Osteoblast (primary cell): ENCODE results near the gene FOXJ1. TPM values are rescaled to one million over a fixed set of nuclear protein-coding genes. Genes with fewer than 3 reads are reported as not detected.

ENCODE experiments used
- DNase-seq: peaks from one replicate; pipeline ENCODE4 v3.0.0; 2011; ENCODE audit warnings: low spot score, mixed read lengths; ENCODE audit not compliant: insufficient read length; ENCODE audit errors: missing footprints
- H2AFZ ChIP-seq: 2 replicates; pipeline ENCODE4 v1.6.0; 2011; ENCODE audit warnings: mild to moderate bottlenecking, low read length
- H3K27ac ChIP-seq: 2 replicates; pipeline ENCODE4 v1.5.1; 2011; ENCODE audit warnings: mild to moderate bottlenecking, low read depth, low read length, moderate library complexity
- H3K27me3 ChIP-seq: 2 replicates; pipeline ENCODE4 v1.6.0; 2012; ENCODE audit warnings: mild to moderate bottlenecking, control low read depth, inconsistent platforms, low read length, moderate library complexity; ENCODE audit not compliant: insufficient read depth
- H3K36me3 ChIP-seq: 2 replicates; pipeline ENCODE4 v1.5.1; 2011; ENCODE audit warnings: mild to moderate bottlenecking, low read length, control low read depth, moderate library complexity; ENCODE audit not compliant: insufficient read depth
- H3K4me1 ChIP-seq: 2 replicates; pipeline ENCODE4 v1.5.1; 2011; ENCODE audit warnings: mild to moderate bottlenecking, low read length, control low read depth, moderate library complexity; ENCODE audit not compliant: insufficient read depth
- H3K4me2 ChIP-seq: 2 replicates; pipeline ENCODE4 v1.6.0; 2011; ENCODE audit warnings: mild to moderate bottlenecking, low read length; ENCODE audit not compliant: insufficient read depth
- H3K4me3 ChIP-seq: fragments of 200-600 bp; sonication (generic); 3 replicates; pipeline ENCODE4 v1.5.1; 2012; ENCODE audit warnings: mild to moderate bottlenecking, low read length, inconsistent platforms; ENCODE audit not compliant: insufficient read depth
- H3K79me2 ChIP-seq: 2 replicates; pipeline ENCODE4 v1.6.0; 2012; ENCODE audit warnings: mild to moderate bottlenecking, low read length, control low read depth, inconsistent platforms; ENCODE audit not compliant: insufficient read depth
- H3K9me3 ChIP-seq: 2 replicates; pipeline ENCODE4 v1.5.1; 2011; ENCODE audit warnings: low read depth, low read length, control low read depth
- H4K20me1 ChIP-seq: 2 replicates; pipeline ENCODE4 v1.6.0; 2012; ENCODE audit warnings: mild to moderate bottlenecking, low read length, control low read depth; ENCODE audit not compliant: insufficient read depth
- CTCF ChIP-seq: IDR thresholded peaks from 2 replicates; pipeline ENCODE4 v1.5.1; 2011; ENCODE audit warnings: mild to moderate bottlenecking, low read depth, low read length, moderate library complexity; ENCODE audit errors: extremely low read depth
- total RNA-seq: library from RNA; depleted of rRNA; stranded (reverse); fragments of >200 nt; gene quantifications from 2 replicates; pipeline ENCODE4 v1.2.3, GENCODE V29; 2012

The FOXJ1 gene
- total RNA-seq, 1 donor, result not detected

- Histone ChIP-seq H3K9me3 (no peaks in the 10 kb centered on the region), H3K4me3 (no peak overlapping the region), H3K4me1 (peaks cover 4% of the 10 kb centered on the region), H3K4me2 (no peak overlapping the region), H3K27ac (no peak overlapping the region), H3K27me3 (peaks cover 3% of the 10 kb centered on the region), H3K36me3 (no peaks in the 10 kb centered on the region), H3K79me2 (no peaks in the 10 kb centered on the region), H2AFZ (no peak overlapping the region), H4K20me1 (no peaks in the 10 kb centered on the region)
- no peak for TF ChIP-seq CTCF
- peak; percentile 62 for DNase-seq
Observed at GRCh38 chr17:76123749-76124581, 17.1 kb downstream of the FOXJ1 start.

- Histone ChIP-seq H3K4me3 (no peak overlapping the region), H2AFZ (no peak overlapping the region), H3K79me2 (no peaks in the 10 kb centered on the region), H3K9me3 (no peaks in the 10 kb centered on the region), H3K27ac (no peak overlapping the region), H3K4me1 (peaks cover 4% of the 10 kb centered on the region), H3K4me2 (no peak overlapping the region), H3K27me3 (peaks cover 3% of the 10 kb centered on the region), H4K20me1 (no peaks in the 10 kb centered on the region), H3K36me3 (no peaks in the 10 kb centered on the region)
- no peak for DNase-seq
- TF ChIP-seq CTCF, result no peak
Observed at GRCh38 chr17:76123191-76123499, 17.9 kb downstream of the FOXJ1 start.

GRCh38 chr17:76122431-76123190, 18.4 kb downstream of the FOXJ1 start:
- Histone ChIP-seq H3K79me2 (no peaks in the 10 kb centered on the region), H3K4me2 (no peak overlapping the region), H3K36me3 (no peaks in the 10 kb centered on the region), H4K20me1 (no peaks in the 10 kb centered on the region), H3K27me3 (peaks cover 3% of the 10 kb centered on the region), H3K4me3 (no peak overlapping the region), H3K27ac (no peak overlapping the region), H2AFZ (no peak overlapping the region), H3K9me3 (no peaks in the 10 kb centered on the region), H3K4me1 (peaks cover 4% of the 10 kb centered on the region)
- no peak for TF ChIP-seq CTCF
- peak; percentile 86 for DNase-seq

- H3K27ac ChIP-seq, result no peak overlapping the region
- H4K20me1 ChIP-seq, result no peaks in the 10 kb centered on the region
- H3K27me3 ChIP-seq, result peaks cover 3% of the 10 kb centered on the region
- no peaks in the 10 kb centered on the region for H3K9me3 ChIP-seq
- no peak for TF ChIP-seq CTCF
- H3K4me2 ChIP-seq, result peak overlapping the region; percentile 74
- H3K79me2 ChIP-seq, result no peaks in the 10 kb centered on the region
- no peaks in the 10 kb centered on the region for H3K36me3 ChIP-seq
- peaks cover 4% of the 10 kb centered on the region for H3K4me1 ChIP-seq
- H3K4me3 ChIP-seq, result peak overlapping the region; percentile 64
- peak overlapping the region; percentile 88 for H2AFZ ChIP-seq
- peak; percentile 79 for DNase-seq
Observed at GRCh38 chr17:76121932-76122430, 19.1 kb downstream of the FOXJ1 start.
